Measurements from ENCODE around the gene ZNF511. TPM values are rescaled to one million over a fixed set of nuclear protein-coding genes. Genes with fewer than 3 reads are reported as not detected.

The ZNF511 gene
- total and polyA plus RNA-seq, 3 donors from 2014 or later, result 39.6 to 50.5 (median 46.5) TPM

DNA sequence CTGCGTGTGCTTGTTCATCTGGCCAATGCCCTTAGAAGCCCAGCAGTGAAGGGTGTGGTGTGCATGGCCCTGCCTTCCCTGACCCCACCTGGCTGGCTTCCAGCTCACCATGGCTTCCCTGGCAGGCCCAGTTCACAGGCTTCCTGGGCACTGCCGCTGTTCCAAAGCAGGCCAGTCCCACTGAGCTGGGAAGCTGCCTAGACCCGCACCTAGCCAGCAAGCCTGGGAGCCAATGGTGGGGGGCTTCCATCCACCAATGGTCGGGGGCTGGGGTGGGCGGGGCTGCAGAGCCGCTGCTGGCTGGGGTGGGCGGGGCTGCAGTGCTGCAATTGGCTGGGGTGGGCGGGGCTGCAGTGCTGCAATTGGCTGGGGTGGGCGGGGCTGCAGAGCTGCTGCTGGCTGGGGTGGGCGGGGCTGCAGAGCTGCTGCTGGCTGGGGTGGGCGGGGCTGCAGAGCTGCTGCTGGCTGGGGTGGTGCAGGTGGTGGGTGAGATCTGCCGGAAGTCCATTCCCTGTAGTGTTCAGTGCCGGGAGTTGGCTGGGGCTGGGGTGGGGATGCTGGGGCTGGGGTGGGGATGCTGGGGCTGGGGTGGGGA lies 15.6 kb downstream of the ZNF511 start:
- no peaks in the 10 kb centered on the region for H3K27me3 ChIP-seq
- no peak for TF ChIP-seq POLR2A (IDR thresholded peaks at IDR 0.05)
- TF ChIP-seq, protein P1, sequence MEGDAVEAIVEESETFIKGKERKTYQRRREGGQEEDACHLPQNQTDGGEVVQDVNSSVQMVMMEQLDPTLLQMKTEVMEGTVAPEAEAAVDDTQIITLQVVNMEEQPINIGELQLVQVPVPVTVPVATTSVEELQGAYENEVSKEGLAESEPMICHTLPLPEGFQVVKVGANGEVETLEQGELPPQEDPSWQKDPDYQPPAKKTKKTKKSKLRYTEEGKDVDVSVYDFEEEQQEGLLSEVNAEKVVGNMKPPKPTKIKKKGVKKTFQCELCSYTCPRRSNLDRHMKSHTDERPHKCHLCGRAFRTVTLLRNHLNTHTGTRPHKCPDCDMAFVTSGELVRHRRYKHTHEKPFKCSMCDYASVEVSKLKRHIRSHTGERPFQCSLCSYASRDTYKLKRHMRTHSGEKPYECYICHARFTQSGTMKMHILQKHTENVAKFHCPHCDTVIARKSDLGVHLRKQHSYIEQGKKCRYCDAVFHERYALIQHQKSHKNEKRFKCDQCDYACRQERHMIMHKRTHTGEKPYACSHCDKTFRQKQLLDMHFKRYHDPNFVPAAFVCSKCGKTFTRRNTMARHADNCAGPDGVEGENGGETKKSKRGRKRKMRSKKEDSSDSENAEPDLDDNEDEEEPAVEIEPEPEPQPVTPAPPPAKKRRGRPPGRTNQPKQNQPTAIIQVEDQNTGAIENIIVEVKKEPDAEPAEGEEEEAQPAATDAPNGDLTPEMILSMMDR (IDR thresholded peaks at IDR 0.05), result no peak
- H3K9me3 ChIP-seq, result no peaks in the 10 kb centered on the region
- no peak overlapping the region for H3K27ac ChIP-seq
- intact Hi-C loops (cut with DNase I; ENCODE audit: low total_unique reads), result no loop called here
- 0 to 5% methylated on average over 2 to 9 of the region's 13 CpGs for WGBS, 2 donors
- no peak overlapping the region for H3K4me3 ChIP-seq
- H3K36me3 ChIP-seq (ENCODE audit: low read depth, missing control alignments), result no peaks in the 10 kb centered on the region
- peak; percentile 87 for DNase-seq
- peaks cover 4% of the 10 kb centered on the region for H3K4me1 ChIP-seq

DNA sequence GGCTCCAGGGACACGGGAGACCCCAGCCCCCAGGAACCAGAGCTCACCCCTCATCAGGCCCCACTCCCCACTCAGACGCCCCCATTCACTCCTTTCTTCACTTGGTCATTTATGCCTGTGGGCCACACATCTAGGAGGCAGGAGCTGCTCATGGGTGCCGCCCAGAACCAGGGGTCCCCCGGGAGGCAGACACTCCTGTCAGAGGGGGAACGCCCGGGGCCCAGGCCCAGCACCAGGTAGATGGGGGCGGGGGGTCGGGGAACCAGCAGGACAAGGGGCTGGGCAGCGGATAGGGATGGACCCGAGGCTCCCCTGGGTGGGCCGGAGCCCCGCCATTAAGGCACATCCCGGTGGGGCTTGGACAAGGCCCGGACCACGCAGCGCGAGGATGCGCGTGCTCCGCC lies 16.1 kb downstream of the ZNF511 start:
- no peak for TF ChIP-seq POLR2A (IDR thresholded peaks at IDR 0.05)
- TF ChIP-seq, protein P1 (IDR thresholded peaks at IDR 0.05), result no peak
- no peak for DNase-seq
- Histone ChIP-seq H3K4me1 (peaks cover 10% of the 10 kb centered on the region), H3K4me3 (peak overlapping the region in 1 of 2 donors; percentile 40), H3K27me3 (no peaks in the 10 kb centered on the region), H3K27ac (no peak overlapping the region), H3K36me3 (ENCODE audit: low read depth, missing control alignments) (no peaks in the 10 kb centered on the region), H3K9me3 (no peaks in the 10 kb centered on the region)
- intact Hi-C loops (cut with DNase I; ENCODE audit: low total_unique reads), result no loop called here
- 7 to 8% methylated on average over 17 to 20 of the region's 20 CpGs for WGBS, 2 donors

DNA sequence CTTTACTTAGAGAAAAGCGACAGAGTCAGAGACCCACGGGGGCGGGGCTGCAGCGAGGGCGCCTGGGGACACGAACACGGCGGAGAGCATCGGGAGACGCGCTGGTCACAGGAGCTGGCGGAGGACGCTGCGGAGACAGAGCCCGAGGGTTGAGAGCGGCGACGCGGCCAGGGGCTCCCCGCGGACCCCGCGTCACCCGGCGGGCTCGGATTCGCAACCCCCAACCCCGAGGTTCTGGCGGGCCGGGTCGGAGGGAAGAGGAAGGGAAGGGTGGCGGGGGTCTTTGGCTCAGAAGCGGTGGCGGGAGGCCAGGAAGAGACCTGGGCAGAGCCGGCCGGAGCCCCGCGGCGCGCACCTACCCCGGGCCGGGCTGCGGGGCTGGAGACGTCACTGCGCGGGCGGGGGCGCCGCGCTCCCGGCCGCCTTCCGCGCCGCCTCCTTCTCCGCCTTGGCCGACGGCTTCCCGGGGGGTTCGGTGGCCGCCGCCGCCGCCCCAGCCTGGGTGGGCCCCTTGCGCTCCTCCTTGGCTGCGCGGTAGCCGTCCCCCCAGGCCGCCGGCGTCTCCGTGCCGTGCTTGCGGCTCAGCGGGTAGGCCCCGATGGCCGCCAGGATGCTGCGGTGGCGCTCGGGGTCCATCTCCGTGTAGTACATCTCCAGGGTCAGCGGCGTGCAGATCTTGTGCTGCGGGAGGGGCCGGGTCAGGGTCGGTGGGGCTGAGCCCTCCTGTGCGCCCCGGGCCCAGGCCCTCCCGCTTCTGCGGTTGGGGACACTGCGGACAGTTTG lies 16.9 kb downstream of the ZNF511 start:
- Histone ChIP-seq H3K27ac (no peak overlapping the region), H3K9me3 (no peaks in the 10 kb centered on the region), H3K4me1 (peaks cover 11% of the 10 kb centered on the region), H3K4me3 (peak overlapping the region; percentile 21 to 40), H3K36me3 (ENCODE audit: low read depth, missing control alignments) (no peaks in the 10 kb centered on the region), H3K27me3 (no peaks in the 10 kb centered on the region)
- no peak for DNase-seq
- WGBS, 2 donors, result 1 to 2% methylated on average over 44 to 53 of the region's 91 CpGs
- intact Hi-C loops (cut with DNase I; ENCODE audit: low total_unique reads), result no loop called here
- TF ChIP-seq, protein P1 (IDR thresholded peaks at IDR 0.05), result no peak
- TF ChIP-seq POLR2A (IDR thresholded peaks at IDR 0.05), result no peak

DNA sequence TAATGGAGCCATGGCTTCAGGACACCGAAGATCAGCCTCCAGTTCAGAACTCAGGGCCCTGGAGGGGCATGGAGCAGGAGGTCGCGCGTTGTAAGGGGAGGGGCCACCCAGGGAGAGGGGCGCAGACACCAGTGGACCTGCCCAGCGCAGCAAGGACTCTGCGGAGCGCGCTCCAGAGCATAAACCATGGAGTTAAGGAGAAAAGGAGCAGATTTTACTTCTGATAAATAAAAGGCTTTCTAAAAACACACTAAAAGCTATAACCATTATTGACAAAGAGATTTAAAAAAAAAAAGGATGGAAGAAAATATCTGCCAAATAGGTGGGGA lies 17.5 kb downstream of the ZNF511 start:
- WGBS, 2 donors, result 18 to 30% methylated on average over 9 of the region's 9 CpGs
- DNase-seq, result no peak
- Histone ChIP-seq H3K9me3 (no peaks in the 10 kb centered on the region), H3K27ac (no peak overlapping the region), H3K27me3 (no peaks in the 10 kb centered on the region), H3K36me3 (ENCODE audit: low read depth, missing control alignments) (no peaks in the 10 kb centered on the region), H3K4me3 (peak overlapping the region in 1 of 2 donors; percentile 21), H3K4me1 (peaks cover 11% of the 10 kb centered on the region)
- intact Hi-C loops (cut with DNase I; ENCODE audit: low total_unique reads), result no loop called here
- no peak for TF ChIP-seq POLR2A (IDR thresholded peaks at IDR 0.05)
- TF ChIP-seq, protein P1 (IDR thresholded peaks at IDR 0.05), result no peak
